AG04449 (cell line): ENCODE measurements around the gene TCF25.

Experiments
- CTCF ChIA-PET: fragments of 350-600 bp; formaldehyde crosslinking; extraction: SDS; loops from one replicate; lab custom pipeline; 2021; ENCODE audit warnings: antibody characterized with exemption; lab: Yijun Ruan, JAX
- POLR2A ChIA-PET: fragments of 400-600, 350-600 bp; formaldehyde crosslinking; extraction: SDS; loops from one replicate; lab custom pipeline; 2020; ENCODE audit warnings: antibody characterized with exemption, inconsistent platforms; lab: Yijun Ruan, JAX
- DNase-seq: peaks from one replicate; pipeline ENCODE4 v3.0.0-alpha.2; 2010; ENCODE audit warnings: low read depth, low spot score
- H3K4me3 ChIP-seq: 2 replicates; pipeline ENCODE4 v1.5.1; 2011; ENCODE audit warnings: low read depth, mild to moderate bottlenecking, control low read depth, low read length
- TF ChIP-seq, protein P1 (sequence below): IDR thresholded peaks from one replicate; pipeline ENCODE4 v1.5.1; 2011; ENCODE audit warnings: mild to moderate bottlenecking, moderate library complexity, low read length, control low read depth, inconsistent platforms; ENCODE audit not compliant: insufficient read depth; ENCODE audit errors: missing control alignments

TCF25 gene

DNA sequence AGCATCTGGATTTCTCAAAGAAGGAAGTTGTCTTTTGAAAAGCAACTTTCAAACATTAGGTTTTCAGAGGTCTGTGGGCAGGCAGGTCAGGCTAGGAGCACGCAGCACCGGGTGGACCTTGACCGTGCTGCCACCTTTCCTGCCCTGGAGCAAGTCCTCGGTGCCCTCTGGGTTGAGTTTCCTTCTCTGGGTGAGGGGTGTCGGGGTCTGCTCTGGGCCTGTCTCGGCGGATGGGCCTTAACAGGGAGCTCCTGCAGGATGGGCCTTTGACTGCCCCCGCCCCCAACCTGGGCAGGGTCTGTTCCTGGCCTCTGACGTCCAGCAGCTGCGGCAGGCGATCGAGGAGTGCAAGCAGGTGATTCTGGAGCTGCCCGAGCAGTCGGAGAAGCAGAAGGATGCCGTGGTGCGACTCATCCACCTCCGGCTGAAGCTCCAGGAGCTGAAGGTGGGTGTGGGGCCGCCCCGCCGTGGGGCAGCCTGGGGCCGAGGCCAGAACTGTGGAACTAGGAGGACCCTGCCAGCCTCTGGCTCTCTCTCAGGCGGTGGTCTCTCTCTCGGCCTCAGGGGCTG lies 83.9 kb downstream of the TCF25 start:
- CTCF ChIA-PET, result no interaction called here
- TF ChIP-seq, protein P1, sequence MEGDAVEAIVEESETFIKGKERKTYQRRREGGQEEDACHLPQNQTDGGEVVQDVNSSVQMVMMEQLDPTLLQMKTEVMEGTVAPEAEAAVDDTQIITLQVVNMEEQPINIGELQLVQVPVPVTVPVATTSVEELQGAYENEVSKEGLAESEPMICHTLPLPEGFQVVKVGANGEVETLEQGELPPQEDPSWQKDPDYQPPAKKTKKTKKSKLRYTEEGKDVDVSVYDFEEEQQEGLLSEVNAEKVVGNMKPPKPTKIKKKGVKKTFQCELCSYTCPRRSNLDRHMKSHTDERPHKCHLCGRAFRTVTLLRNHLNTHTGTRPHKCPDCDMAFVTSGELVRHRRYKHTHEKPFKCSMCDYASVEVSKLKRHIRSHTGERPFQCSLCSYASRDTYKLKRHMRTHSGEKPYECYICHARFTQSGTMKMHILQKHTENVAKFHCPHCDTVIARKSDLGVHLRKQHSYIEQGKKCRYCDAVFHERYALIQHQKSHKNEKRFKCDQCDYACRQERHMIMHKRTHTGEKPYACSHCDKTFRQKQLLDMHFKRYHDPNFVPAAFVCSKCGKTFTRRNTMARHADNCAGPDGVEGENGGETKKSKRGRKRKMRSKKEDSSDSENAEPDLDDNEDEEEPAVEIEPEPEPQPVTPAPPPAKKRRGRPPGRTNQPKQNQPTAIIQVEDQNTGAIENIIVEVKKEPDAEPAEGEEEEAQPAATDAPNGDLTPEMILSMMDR, result no peak
- DNase-seq, result no peak
- no peak overlapping the region for H3K4me3 ChIP-seq
- POLR2A ChIA-PET, result interaction anchor here (0.6 kb wide), 1 partner anchor 41 kb away, joined by 3 read pairs; no protein-coding TSS in a partner anchor

DNA sequence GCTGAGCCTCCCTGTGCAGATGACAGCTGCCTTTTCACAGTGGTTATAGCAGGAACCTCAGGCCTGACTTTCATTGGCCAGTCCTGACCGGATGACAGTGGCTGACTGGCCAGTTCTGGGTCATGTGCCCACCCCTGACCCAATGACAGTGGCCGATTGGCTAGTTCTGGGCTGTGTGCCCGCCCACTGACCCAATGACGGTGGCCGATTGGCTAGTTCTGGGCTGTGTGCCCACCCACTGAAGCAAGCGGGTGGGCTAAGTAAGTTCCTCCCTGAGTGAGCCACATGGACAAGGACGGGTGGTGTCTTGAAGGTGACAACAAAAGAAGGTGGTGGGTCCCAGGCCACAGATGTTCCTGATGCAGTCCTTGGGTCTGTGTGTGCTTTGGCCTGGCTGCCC lies 84.7 kb downstream of the TCF25 start:
- TF ChIP-seq, protein P1, result no peak
- ChIA-PET CTCF (no interaction called here), POLR2A (no interaction called here)
- no peak for DNase-seq
- no peak overlapping the region for H3K4me3 ChIP-seq

DNA sequence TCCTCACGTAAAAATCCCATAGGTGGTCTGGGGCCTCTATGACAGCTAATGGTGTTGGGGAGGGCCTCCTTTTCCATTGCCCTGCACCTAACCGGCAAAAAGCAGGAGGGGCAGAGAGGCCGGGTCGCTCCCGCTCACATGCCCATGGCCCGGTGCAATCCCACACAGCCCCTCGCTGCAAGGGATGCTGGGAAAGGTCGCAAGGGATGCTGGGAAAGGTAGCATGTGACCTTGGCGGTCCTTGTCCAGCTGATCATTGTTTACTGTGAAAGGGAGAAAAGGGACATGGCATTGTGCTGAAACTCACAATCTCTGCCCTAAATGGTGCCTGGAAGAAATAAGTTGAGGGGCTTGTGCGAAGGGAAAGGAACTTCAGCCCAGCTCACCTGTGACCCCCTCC lies 85.2 kb downstream of the TCF25 start:
- TF ChIP-seq, protein P1, result no peak
- CTCF ChIA-PET, result no interaction called here
- DNase-seq, result no peak
- H3K4me3 ChIP-seq, result no peak overlapping the region
- POLR2A ChIA-PET, result no interaction called here

DNA sequence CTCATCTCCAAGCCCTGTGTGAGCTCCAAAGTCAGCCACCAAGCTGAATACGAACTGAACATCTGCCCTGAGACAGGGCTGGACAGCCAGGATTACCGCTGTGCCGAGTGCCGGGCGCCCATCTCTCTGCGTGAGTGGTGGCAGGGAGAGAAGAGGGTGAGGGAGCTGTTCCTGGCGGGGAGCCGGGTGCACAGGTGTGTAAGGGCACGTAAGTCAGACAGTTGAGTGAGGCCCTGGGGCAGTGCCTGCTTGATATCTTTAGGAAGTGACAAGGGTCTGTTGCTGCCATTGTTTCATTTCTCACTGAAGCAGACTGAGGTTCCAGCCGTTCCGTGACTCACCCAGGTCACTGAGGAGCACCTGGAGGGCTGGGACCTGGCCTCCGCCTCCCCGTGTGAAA lies 87.6 kb downstream of the TCF25 start:
- ChIA-PET CTCF (interaction anchor here (0.7 kb wide), 1 partner anchor 10 kb away, joined by 3 read pairs; no protein-coding TSS in a partner anchor), POLR2A (no interaction called here)
- DNase-seq, result no peak
- TF ChIP-seq, protein P1, result no peak
- no peak overlapping the region for H3K4me3 ChIP-seq
